Progenitor cell of endocrine pancreas (in vitro differentiated cells): ENCODE measurements around the gene RGS9BP. TPM values are rescaled to one million over a fixed set of nuclear protein-coding genes. Genes with fewer than 3 reads are reported as not detected.
"Not testable (repeated sequence)": the region's sequence is repeated elsewhere in the genome, so short reads cannot be mapped to it uniquely, and the experiment has no call there.

ENCODE experiments used
- DNase-seq: peaks from one replicate; pipeline ENCODE4 v3.0.0; 2021; ENCODE audit warnings: low spot score; ENCODE audit not compliant: unreplicated experiment
- H3K27ac Mint-ChIP-seq: 2 replicates; pipeline ENCODE4 v1.8.0; 2021; ENCODE audit warnings: mild to moderate bottlenecking, moderate library complexity, mixed read lengths
- H3K27me3 Mint-ChIP-seq: 2 replicates; pipeline ENCODE4 v1.8.0; 2021; ENCODE audit warnings: mixed read lengths
- H3K36me3 Mint-ChIP-seq: 2 replicates; pipeline ENCODE4 v1.8.0; 2022; ENCODE audit warnings: mixed read lengths; ENCODE audit not compliant: insufficient read depth
- H3K4me1 Mint-ChIP-seq: 2 replicates; pipeline ENCODE4 v1.8.0; 2021; ENCODE audit warnings: low read depth, mixed read lengths
- H3K4me3 Mint-ChIP-seq: 2 replicates; pipeline ENCODE4 v1.8.0; 2021; ENCODE audit warnings: low read depth, mild to moderate bottlenecking, moderate library complexity, mixed read lengths
- H3K9me3 Mint-ChIP-seq: 2 replicates; pipeline ENCODE4 v1.8.0; 2021; ENCODE audit warnings: low read depth, mixed read lengths
- total RNA-seq: library from RNA; stranded (reverse); gene quantifications from 2 replicates; pipeline ENCODE4 v1.2.1, GENCODE V29; 2021
- TF ChIP-seq, protein P1 (sequence below): fragments of 200-600 bp; sonication (generic); IDR thresholded peaks from one replicate; pipeline ENCODE4 v1.5.0; 2021; ENCODE audit warnings: antibody characterized with exemption, mild to moderate bottlenecking; ENCODE audit not compliant: unreplicated experiment

RGS9BP gene
- total RNA-seq, 1 donor from 2014 or later, result 0.10 TPM

DNA sequence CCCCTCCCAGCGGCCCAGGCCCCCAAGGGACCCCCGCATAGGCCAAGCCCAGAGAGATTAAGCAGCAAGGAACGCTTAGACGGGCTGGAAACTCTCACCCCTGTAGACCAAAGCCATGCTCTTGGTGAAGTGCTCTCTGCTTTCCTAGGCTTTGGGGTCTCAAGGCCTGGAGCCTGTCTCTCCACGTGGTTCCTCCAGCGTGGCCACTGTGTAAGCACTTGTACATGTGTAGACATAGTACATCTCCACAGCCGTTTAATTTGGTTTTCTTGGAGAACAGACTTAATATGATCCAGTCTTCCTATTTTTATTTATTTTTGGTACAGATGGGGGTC lies 17.0 kb downstream of the RGS9BP start:
- no peak for DNase-seq
- Mint-ChIP-seq H3K27me3 (peaks cover 20% of the 10 kb centered on the region), H3K9me3 (no peaks in the 10 kb centered on the region), H3K36me3 (peaks cover 24% of the 10 kb centered on the region), H3K4me3 (peak overlapping the region; percentile 70), H3K27ac (peak overlapping the region; percentile 87), H3K4me1 (peaks cover 38% of the 10 kb centered on the region)
- TF ChIP-seq, protein P1, sequence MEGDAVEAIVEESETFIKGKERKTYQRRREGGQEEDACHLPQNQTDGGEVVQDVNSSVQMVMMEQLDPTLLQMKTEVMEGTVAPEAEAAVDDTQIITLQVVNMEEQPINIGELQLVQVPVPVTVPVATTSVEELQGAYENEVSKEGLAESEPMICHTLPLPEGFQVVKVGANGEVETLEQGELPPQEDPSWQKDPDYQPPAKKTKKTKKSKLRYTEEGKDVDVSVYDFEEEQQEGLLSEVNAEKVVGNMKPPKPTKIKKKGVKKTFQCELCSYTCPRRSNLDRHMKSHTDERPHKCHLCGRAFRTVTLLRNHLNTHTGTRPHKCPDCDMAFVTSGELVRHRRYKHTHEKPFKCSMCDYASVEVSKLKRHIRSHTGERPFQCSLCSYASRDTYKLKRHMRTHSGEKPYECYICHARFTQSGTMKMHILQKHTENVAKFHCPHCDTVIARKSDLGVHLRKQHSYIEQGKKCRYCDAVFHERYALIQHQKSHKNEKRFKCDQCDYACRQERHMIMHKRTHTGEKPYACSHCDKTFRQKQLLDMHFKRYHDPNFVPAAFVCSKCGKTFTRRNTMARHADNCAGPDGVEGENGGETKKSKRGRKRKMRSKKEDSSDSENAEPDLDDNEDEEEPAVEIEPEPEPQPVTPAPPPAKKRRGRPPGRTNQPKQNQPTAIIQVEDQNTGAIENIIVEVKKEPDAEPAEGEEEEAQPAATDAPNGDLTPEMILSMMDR, result no peak

DNA sequence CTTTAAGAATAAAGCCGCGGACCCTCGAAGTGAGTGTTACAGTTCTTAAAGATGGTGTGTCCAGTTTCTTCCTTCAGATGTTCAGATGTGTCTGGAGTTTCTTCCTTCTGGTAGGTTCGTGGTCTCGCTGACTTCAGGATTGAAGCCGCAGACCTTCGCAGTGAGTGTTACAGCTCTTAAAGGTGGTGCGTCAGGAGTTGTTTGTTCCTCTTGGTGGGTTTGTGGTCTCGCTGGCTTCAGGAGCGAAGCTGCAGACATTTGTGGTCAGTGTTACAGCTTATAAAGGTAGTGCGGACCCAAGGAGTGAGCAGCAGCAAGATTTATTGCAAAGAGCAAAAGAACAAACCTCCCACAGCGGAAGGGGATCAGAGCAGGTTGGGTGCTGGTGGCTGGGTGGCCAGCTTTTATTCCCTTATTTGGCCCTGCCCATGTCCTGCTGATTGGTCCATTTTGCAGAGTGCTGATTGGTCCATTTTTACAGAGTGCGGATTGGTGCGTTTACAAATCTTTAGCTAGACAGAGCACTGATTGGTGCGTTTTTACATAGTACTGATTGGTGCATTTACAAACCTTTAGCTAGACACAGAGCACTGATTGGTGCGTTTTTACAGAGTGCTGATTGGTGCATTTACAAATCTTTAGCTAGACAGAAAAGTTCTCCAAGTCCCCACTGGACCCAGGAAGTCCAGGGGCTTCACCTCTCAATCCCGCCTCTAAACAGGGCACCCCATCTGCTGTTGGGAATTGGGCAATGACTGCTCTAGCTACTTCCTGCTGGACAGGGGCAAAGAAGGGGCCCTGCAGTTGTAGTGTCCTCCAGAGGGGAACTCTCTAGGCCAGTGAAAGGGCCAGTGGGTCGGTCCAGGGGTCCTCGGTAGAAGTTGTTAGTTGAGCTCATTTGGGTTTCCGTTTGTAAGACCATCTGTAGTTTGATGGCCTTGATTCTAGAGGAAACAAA lies 17.8 kb downstream of the RGS9BP start:
- Mint-ChIP-seq H3K4me1 (peaks cover 38% of the 10 kb centered on the region), H3K36me3 (peaks cover 31% of the 10 kb centered on the region), H3K27ac (peak overlapping the region; percentile 87), H3K4me3 (peak overlapping the region; percentile 70), H3K27me3 (peaks cover 28% of the 10 kb centered on the region)
- not testable (repeated sequence) for DNase-seq, H3K9me3 Mint-ChIP-seq

DNA sequence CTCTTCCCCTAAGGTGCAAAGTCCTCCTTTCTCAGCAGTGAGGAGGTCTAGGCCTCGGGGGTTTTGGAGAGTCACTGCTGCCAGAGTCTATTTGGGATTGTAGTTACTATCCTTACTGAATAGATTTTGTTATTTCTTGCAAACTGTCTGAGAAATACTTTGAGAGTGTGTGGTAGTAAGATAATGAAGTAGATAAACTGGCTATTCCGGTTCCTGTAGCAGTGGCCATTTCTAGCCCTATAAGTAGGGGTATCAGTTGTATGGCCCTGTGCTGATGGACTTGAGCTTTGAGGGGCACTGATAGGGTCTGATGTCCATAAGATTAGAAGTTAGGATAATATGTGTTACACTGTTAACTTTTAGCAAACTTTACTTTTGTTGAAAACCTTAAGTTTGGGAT lies 18.7 kb downstream of the RGS9BP start:
- peaks cover 31% of the 10 kb centered on the region for H3K27me3 Mint-ChIP-seq
- peak overlapping the region; percentile 67 for H3K27ac Mint-ChIP-seq
- H3K4me3 Mint-ChIP-seq, result peak overlapping the region; percentile 70
- H3K36me3 Mint-ChIP-seq, result peaks cover 40% of the 10 kb centered on the region
- peaks cover 38% of the 10 kb centered on the region for H3K4me1 Mint-ChIP-seq
- H3K9me3 Mint-ChIP-seq, DNase-seq: not testable (repeated sequence)

DNA sequence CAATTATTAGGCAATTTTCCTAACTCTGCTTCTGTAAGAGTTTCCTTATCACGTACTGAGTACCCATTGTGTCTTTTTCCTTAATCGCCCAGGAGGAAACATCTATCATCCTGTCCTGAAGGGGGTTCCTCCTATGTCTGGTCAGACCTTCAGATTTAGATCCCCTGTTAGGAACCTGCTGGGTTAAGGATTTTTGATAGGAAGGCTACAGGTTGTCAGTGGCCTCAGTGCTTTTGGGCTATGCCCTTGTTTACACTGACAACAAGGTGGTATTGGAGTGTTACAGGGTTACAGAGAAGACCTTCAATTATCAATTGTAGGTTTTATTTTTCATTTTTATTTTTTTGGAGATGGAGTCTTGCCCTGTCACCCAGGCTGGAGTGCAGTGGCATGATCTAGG lies 19.2 kb downstream of the RGS9BP start:
- peaks cover 29% of the 10 kb centered on the region for H3K27me3 Mint-ChIP-seq
- H3K36me3 Mint-ChIP-seq, result peaks cover 44% of the 10 kb centered on the region
- not testable (repeated sequence) for H3K9me3 Mint-ChIP-seq, H3K27ac Mint-ChIP-seq, DNase-seq
- peak overlapping the region; percentile 70 for H3K4me3 Mint-ChIP-seq
- peaks cover 38% of the 10 kb centered on the region for H3K4me1 Mint-ChIP-seq

DNA sequence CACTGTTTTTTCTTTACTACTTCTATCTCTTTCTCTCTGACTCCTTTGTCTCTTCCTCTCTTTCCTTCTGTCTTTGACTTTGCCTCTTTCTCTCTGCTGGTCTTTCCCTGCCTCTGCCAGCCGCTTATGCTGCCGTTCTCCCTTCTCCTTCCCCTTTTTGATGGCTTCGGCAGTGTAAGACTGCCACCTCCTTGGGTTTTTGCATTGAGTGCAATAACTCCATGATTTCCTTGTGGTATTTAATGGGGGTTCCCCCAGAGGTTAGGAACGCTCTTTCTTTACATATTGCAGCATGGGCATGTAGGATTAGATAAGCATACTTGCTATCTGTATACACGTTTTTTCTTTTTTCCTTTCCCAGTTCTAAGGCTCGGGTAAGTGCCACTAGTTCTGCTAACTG lies 19.9 kb downstream of the RGS9BP start:
- Mint-ChIP-seq H3K27me3 (peaks cover 29% of the 10 kb centered on the region), H3K4me3 (peak overlapping the region; percentile 45), H3K4me1 (peaks cover 38% of the 10 kb centered on the region), H3K36me3 (peaks cover 45% of the 10 kb centered on the region)
- not testable (repeated sequence) for H3K9me3 Mint-ChIP-seq, DNase-seq, H3K27ac Mint-ChIP-seq

DNA sequence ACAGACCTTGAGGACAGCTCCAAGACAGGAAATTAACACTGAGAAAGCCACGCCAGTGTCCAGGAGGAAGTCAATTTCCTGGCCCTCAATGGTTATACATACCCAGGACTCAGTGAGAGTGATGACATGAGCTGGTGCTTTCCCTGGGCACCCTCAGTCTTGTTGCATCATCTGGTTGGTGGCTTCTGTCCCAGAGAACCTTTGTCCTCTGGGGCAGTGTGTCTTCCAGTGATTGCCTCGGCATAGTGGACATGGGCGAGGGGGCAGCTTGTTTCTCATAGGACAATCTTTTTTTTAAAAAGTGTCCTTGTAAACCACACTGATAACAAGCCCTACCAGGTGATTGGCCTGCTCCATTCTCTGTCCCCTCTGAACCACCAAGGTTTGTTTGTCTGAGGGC lies 21.1 kb downstream of the RGS9BP start:
- H3K4me3 Mint-ChIP-seq, H3K27ac Mint-ChIP-seq, DNase-seq, H3K9me3 Mint-ChIP-seq: not testable (repeated sequence)
- Mint-ChIP-seq H3K36me3 (peaks cover 48% of the 10 kb centered on the region), H3K4me1 (peaks cover 41% of the 10 kb centered on the region), H3K27me3 (peaks cover 29% of the 10 kb centered on the region)

DNA sequence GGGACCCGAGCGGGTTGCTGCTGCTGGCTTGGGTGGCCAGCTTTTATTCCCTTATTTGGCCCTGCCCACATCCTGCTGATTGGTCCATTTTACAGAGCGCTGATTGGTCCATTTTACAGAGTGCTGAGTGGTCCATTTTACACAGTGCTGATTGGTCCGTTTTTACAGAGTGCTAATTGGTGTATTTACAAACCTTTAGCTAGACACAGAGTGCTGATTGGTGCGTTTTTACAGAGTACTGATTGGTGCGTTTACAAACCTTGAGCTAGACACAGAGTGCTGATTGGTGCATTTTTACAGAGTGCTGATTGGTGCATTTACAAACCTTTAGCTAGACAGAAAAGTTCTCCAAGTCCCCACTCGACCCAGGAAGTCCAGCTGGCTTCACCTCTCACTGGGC lies 24.5 kb downstream of the RGS9BP start:
- not testable (repeated sequence) for H3K27ac Mint-ChIP-seq
- Mint-ChIP-seq H3K36me3 (peaks cover 53% of the 10 kb centered on the region), H3K9me3 (peaks cover 14% of the 10 kb centered on the region)

DNA sequence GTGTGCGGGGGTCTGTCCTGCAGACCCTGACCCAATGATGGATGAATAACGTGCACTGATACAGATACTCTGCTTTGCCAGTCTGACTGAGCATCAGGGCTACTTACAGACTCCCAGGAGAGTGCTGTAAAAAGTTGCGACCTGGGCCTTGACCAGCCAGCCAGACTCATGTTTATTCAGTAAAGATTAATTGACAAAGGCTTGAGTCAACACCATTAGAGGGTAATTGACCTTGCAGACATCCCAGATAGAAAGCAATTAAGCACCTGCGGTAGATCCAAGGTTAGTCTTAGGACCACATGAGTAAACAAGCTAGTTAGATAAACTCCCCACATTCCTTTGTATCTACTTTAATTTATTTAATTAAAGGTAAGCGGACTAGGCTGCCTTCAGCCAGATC lies 26.4 kb downstream of the RGS9BP start:
- peaks cover 25% of the 10 kb centered on the region for H3K4me1 Mint-ChIP-seq
- TF ChIP-seq, protein P1, result no peak
- DNase-seq, result peak; percentile 22
- H3K9me3 Mint-ChIP-seq, result peaks cover 17% of the 10 kb centered on the region
- H3K4me3 Mint-ChIP-seq, result peak overlapping the region; percentile 45
- H3K36me3 Mint-ChIP-seq, result peaks cover 55% of the 10 kb centered on the region
- peak overlapping the region; percentile 92 for H3K27ac Mint-ChIP-seq
- H3K27me3 Mint-ChIP-seq, result peaks cover 22% of the 10 kb centered on the region

More for the DNA sequence above, 24.5 kb downstream of the RGS9BP start:
- H3K4me3 Mint-ChIP-seq, DNase-seq: not testable (repeated sequence)
- peaks cover 29% of the 10 kb centered on the region for H3K27me3 Mint-ChIP-seq
- peaks cover 29% of the 10 kb centered on the region for H3K4me1 Mint-ChIP-seq

DNA sequence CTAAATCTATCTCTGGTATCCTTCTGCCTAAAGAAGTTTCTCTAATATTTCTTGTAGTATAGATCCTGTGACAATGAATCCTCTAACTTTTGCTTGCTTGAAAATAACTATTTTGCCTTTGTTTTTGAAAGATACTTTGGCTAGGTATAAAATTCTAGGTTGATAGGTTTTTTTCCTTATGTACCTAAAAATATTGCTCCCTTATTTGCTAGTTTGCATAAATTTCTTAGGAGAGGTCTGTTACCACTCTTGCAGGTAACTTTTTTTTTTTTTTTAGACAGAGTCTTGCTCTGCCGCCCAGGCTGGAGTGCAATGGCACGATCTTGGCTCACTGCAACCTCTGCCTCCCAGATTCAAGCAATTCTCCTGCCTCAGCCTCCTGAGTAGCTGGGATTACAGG lies 28.4 kb downstream of the RGS9BP start:
- Mint-ChIP-seq H3K27ac (peak overlapping the region; percentile 79), H3K9me3 (peaks cover 13% of the 10 kb centered on the region), H3K4me1 (peaks cover 23% of the 10 kb centered on the region), H3K27me3 (peaks cover 13% of the 10 kb centered on the region), H3K36me3 (peaks cover 46% of the 10 kb centered on the region)
- not testable (repeated sequence) for H3K4me3 Mint-ChIP-seq, DNase-seq
